ENCODE measurements around the gene LHX2. TPM values are rescaled to one million over a fixed set of nuclear protein-coding genes. Genes with fewer than 3 reads are reported as not detected.
A peak's percentile ranks its signal among the peaks of the same experiment; 100 is the strongest.

LHX2 gene
- total RNA-seq, 1 experiment from 2014 or later = not detected

- H3K4me1 Mint-ChIP-seq = peaks cover 36 to 64% of the 10 kb centered on the region in 2 experiments
These were observed 6.4 kb upstream of the LHX2 start for GRCh38 chr9:124005029-124005771.

More at GRCh38 chr9:124005029-124005771, 6.4 kb upstream of the LHX2 start:
- Histone ChIP-seq H3K9me3 (ENCODE audit: control insufficient read depth, low read depth, low read length) (no peaks in the 10 kb centered on the region), H3T11ph (ENCODE audit: low read length) (no peak overlapping the region), H3K18ac (ENCODE audit: insufficient read length, low read depth, low read length) (no peak overlapping the region), H3K23me2 (ENCODE audit: insufficient read length, low read depth, low read length, poor library complexity, severe bottlenecking) (peaks cover 6% of the 10 kb centered on the region), H2BK5ac (ENCODE audit: insufficient read length, low read length) (no peak overlapping the region), H3K27ac (ENCODE audit: insufficient read length, low read depth, low read length) (no peak overlapping the region), H2AFZ (ENCODE audit: low read length) (no peak overlapping the region), H2BK120ac (ENCODE audit: low read depth, low read length, poor library complexity, severe bottlenecking) (no peak overlapping the region), H3K4me1 (ENCODE audit: insufficient read depth, low read length) (peaks cover 9% of the 10 kb centered on the region), H3K14ac (ENCODE audit: insufficient read depth, low read length) (no peak overlapping the region), H2BK12ac (ENCODE audit: insufficient read length, low read depth, low read length) (no peak overlapping the region), H4K91ac (ENCODE audit: insufficient read length, low read depth, low read length) (no peak overlapping the region), H3K79me1 (ENCODE audit: insufficient read depth, low read depth, low read length, poor library complexity, severe bottlenecking) (no peaks in the 10 kb centered on the region), H3K4me2 (ENCODE audit: insufficient read depth, insufficient read length, low read length) (no peak overlapping the region), H3K23ac (ENCODE audit: insufficient read length, low read depth, low read length) (no peak overlapping the region), H4K20me1 (ENCODE audit: control insufficient read depth, insufficient read depth, insufficient read length) (no peaks in the 10 kb centered on the region), H4K5ac (ENCODE audit: insufficient read length, low read depth, low read length) (no peak overlapping the region), H3K9ac (ENCODE audit: extremely low read depth, insufficient read length, low read length) (no peak overlapping the region), H2BK20ac (ENCODE audit: low read depth, low read length, poor library complexity, severe bottlenecking) (no peak overlapping the region), H2BK15ac (ENCODE audit: low read depth, low read length) (no peak overlapping the region), H2AK5ac (ENCODE audit: insufficient read length, low read length) (no peak overlapping the region), H3K27me3 (ENCODE audit: insufficient read depth, low read length) (peaks cover 96% of the 10 kb centered on the region), H4K8ac (replicated peaks; ENCODE audit: insufficient read length, low read depth, low read length) (no peak overlapping the region), H3K79me2 (ENCODE audit: insufficient read depth, low read length) (no peaks in the 10 kb centered on the region), H3K4ac (ENCODE audit: low read depth, low read length) (no peak overlapping the region), H3K56ac (ENCODE audit: insufficient read length, low read depth, low read length) (no peak overlapping the region)
- H3K4me3 Mint-ChIP-seq = peak overlapping the region in 1 of 2 experiments; percentile 44; a peak in 2 of 5 replicates
- peaks cover 100% of the 10 kb centered on the region for H3K27me3 Mint-ChIP-seq (ENCODE audit: low read depth)
- TF ChIP-seq, protein P1, sequence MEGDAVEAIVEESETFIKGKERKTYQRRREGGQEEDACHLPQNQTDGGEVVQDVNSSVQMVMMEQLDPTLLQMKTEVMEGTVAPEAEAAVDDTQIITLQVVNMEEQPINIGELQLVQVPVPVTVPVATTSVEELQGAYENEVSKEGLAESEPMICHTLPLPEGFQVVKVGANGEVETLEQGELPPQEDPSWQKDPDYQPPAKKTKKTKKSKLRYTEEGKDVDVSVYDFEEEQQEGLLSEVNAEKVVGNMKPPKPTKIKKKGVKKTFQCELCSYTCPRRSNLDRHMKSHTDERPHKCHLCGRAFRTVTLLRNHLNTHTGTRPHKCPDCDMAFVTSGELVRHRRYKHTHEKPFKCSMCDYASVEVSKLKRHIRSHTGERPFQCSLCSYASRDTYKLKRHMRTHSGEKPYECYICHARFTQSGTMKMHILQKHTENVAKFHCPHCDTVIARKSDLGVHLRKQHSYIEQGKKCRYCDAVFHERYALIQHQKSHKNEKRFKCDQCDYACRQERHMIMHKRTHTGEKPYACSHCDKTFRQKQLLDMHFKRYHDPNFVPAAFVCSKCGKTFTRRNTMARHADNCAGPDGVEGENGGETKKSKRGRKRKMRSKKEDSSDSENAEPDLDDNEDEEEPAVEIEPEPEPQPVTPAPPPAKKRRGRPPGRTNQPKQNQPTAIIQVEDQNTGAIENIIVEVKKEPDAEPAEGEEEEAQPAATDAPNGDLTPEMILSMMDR (conservative IDR thresholded peaks at IDR 0.05) = no peak
- WGBS (ENCODE audit: extremely low coverage, insufficient read length, low lambda C conversion rate) = no CpG with 5 or more reads among the region's 4 CpGs
- no peaks in the 10 kb centered on the region for H3K36me3 Mint-ChIP-seq (ENCODE audit: insufficient read depth in 1 of 3, low read depth in 3 of 3)
- H3K27ac Mint-ChIP-seq = peak overlapping the region in 1 of 3 experiments; percentile 73; a peak in 1 of 7 replicates
- peak; percentile 81 for DNase-seq
- peaks cover 2 to 12% of the 10 kb centered on the region in 2 experiments; a peak in 2 of 5 replicates for H3K9me3 Mint-ChIP-seq

All from H9 (cell line).